ENCODE measurements around the gene IGFALS.

Gene IGFALS

DNA sequence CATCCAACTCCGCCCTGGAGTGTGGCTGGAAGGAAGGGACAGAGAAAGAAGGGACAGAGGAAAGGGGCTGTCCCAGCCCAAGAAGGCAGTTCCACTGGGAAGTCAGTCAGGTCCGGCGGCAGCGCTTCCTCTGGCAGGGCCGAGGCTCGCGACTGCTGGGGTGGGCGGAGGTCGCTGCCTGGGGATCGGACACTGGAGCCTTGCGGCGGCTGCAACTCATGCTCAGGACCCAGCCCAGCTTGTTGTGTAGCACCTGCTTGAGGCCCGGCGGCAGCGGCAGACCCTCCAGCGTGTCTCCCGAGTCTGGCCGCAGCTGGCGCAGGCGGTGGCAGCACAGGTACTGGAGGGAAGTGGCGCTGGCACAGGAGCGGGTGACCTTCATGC is 16.5 kb downstream of the IGFALS start:
- DNase-seq (ENCODE audit: low spot score), result no peak

DNA sequence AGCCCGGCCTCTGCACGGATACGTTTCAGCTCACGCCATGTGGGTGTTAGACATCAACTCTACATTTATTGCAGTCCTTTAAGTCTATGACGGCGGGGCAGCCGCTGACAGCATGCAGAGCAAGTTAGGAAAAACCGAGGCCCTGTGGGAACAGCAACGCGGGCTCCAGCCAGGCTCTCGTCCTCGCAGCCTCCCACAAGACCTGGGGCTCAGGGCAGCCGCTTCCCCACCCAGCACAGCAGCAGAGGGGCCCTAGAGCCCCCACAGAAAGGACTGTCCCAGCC is 16.9 kb downstream of the IGFALS start:
- DNase-seq (ENCODE audit: low spot score), result no peak

DNA sequence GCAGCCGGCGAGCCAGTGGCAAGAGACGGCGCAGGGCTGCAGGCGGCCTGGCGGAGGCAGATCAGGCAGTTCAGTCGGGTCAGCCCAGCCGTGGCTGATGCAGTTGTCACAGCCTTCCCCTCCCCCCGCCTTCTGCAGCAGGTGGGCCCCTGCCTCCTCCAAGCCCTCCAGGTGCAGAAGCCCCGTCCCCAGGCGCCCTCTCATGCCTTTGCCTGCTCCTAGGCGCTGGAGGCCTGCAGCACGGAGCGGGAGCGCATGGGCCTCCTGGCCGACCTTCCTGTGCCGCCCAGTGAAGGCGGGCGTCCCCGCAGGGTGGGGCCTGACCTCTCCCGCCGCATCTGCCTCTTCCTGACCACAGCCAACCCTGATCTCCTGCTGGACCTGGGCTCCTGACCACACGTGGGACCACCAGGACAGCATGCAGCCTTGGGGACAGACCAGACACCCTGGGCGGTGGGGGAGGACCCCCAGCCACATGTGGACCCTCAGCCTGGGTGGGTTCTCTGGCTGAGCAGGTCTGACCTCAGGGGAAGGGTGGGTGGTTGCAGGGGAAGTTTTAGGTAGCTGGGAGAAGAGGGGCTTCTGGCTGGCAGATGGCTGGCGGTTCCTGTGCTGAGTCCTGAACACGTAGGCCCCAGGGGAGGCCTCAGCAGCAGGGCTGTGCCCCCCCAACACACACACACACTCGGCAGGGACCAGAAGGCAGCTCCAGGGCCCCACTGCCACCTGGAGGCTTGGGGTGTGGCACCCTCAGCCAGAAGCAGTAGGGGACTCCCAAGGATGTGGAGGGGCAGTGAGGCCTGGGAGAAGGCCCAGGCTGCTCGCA is 17.4 kb downstream of the IGFALS start:
- no peak for DNase-seq (ENCODE audit: low spot score)

DNA sequence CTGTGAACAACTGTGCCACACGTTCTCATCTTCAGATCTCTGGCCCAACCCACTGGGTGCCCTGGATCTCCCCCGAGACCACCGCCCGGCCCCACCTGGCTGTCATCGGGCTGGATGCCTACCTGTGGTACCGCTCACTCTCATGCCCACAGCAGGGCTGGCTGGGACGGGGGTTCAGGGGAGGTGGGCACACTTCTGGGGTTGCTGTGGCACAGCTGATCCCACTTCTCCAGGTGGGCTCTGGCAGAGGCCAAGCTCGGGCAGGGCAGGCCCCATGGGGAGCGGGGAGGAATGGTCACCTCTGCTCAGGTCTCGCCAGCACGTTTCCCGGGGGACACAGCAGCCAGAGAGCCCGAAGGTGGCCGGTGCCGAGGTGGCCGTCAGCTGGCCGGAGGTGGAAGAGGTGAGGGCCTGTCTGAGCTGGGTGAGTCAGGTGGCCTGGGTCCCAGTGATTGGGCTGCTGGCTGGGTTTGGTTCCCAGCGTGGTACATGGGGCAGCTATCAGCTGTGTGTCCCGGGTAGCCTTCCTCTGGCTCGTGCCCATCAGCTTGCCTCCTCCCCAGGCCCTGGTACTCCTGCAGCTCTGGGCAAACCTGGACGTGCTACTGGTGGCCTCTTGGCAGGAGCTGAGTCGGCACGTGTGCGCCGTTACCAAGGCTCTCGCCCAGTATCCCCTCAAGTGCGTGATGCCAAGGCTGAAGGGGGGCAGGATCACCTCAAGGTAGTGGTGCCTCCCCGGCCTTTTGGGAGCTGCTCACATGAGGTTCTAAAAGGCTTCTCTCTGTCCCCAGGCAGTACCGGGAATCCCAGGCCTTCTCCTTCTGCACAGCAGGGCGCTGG is 18.3 kb downstream of the IGFALS start:
- DNase-seq (ENCODE audit: low spot score), result no peak

DNA sequence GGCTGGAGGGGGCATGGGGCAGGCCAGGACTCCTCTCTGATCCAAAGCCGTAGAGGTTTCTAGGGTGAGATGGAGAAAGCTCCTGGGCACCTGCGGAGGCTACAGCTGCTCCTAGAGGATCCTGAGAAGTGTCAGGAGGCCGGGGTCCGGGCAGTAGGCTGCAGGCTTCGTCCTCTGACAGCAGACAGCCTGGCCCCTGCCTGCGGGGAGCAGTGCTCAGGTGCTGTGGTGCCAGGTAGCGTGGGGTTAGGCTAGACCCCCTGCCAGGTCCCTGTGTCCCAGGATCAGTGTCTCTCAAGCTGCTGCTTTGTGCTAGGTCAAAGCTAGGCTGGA is 19.1 kb downstream of the IGFALS start:
- DNase-seq (ENCODE audit: low spot score), result no peak

DNA sequence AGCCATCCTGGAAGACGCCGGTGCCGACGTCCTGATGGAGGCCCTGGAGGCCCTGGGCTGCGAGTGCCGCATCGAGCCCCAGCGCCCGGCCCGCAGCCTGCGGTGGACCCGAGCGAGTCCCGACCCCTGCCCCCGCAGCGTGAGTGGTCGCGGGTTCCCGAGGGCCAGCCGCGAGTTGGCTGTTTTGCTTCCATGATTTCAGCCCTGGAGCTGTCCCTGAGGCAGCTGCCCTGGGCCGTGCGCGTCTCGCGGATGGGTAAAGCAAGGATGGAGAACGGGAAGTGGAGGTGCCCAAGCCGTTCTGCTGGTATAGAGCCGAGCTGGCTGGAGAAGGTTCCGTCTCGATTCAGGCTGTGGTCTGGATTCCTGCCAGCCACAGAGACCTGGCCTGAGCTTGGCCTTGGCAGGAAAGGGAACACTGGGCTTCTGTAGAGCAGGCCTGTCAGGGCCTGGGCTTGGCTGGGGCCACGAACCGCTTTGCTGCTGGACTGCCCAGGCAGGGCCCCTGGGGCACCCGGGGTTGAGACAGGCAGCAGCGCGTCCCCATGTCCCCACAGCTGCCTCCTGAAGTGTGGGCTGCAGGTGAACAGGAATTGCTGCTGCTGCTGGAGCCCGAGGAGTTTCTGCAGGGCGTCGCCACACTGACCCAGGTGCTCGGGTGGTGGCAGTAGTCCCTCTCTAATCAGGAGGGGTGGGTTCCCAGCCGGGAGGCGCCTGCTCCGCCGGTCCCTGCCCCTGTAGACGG is 19.6 kb downstream of the IGFALS start:
- DNase-seq (ENCODE audit: low spot score), result no peak

DNA sequence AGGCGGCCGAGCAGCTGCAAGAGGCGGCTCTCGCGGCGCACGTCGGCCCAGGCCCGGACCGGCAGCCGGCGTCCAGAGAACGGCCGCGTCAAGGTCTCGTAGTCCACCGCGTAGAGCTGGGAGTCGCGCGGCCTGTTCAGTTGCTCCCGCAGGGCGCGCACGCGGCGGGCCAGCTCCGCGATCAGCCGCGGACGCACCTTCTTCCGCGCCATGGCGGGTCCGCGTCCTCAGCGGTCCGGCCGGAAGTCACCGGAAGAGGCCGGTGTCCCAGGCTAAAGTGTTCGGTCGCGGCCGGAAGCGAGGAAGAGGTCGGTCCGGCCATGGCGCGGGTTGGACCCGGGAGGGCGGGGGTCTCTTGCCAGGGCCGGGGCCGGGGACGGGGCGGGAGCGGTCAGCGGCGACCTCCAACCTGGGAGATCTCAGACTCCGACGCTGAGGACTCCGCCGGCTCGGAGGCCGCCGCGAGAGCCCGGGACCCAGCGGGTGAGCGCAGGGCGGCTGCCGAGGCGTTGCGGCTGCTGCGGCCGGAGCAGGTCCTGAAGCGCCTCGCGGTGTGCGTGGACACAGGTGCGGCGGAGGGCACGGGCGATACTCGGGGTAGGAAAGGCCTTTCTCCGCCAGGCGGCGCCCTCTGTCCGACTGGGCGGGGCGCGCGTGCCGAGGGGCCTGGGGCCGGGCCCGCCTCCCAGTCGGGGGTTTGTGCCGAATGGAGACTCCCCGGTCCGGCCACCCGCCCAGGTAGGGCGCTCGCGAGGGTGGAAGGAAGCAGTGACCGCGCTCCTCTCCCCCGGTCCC is 20.4 kb downstream of the IGFALS start, which contains the start of gene MRPS34:
TSS of gene MRPS34 (minus strand) at position 227 of the 795 bp plus-strand sequence. CDS start at position 212, 15 bp downstream.
- peak; percentile 91 for DNase-seq (ENCODE audit: low spot score)

DNA sequence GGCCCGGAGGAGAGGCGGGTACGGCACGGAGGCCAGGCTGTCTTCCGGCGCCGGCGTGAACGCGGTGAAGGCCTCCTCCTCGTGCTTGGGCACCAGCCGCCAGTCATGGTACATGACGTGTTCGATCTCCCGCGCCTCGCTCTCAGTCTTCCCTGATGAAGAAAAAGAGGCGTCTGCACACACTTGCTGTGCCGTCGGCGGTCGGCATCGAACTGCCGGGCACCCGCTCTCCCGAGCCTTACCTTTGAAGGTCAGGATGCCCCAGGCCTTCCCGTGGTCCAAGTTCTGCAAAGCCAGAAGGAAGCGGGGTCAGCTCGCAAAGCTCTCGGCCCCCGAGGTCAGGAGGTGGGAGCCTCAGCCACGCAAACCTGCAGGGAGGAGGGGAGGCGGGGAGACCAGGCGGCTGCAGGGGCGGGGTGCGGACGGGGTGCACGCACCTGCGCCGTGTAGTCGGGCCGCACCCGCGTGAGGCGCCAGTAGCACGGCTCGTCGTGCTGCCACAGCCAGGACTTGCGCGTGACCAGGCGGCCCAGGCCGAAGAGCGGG is 21.1 kb downstream of the IGFALS start, which contains the start of gene EME2:
TSS of gene EME2 (plus strand) at position 449 of the 546 bp plus-strand sequence. CDS start 418 bp downstream, outside the sequence.
- DNase-seq (ENCODE audit: low spot score), result no peak

DNA sequence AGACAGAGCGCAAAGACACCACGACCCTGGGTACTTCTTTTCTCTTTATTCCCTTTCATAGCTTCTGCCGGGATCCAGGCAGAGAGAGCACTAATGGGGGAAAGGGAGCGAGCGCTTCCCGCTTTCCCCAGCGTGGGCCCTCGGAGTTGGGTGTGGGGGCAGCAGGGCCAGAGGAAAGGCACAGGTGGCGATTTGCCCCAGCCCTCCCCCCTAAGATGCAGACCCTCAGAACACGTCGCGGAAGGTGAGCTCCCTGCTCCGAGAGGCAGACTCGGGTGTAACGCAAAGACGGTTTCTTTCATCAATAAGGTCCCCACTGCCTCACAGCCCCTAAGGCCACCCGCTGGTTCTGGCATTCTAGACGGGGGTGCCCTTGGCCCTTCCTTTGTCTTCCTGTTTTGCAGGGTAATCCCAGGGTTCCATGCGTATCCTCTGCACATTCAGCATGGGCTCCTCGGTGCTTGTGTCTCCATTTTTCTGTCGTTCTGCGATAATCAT is 21.6 kb downstream of the IGFALS start:
- no peak for DNase-seq (ENCODE audit: low spot score)

DNA sequence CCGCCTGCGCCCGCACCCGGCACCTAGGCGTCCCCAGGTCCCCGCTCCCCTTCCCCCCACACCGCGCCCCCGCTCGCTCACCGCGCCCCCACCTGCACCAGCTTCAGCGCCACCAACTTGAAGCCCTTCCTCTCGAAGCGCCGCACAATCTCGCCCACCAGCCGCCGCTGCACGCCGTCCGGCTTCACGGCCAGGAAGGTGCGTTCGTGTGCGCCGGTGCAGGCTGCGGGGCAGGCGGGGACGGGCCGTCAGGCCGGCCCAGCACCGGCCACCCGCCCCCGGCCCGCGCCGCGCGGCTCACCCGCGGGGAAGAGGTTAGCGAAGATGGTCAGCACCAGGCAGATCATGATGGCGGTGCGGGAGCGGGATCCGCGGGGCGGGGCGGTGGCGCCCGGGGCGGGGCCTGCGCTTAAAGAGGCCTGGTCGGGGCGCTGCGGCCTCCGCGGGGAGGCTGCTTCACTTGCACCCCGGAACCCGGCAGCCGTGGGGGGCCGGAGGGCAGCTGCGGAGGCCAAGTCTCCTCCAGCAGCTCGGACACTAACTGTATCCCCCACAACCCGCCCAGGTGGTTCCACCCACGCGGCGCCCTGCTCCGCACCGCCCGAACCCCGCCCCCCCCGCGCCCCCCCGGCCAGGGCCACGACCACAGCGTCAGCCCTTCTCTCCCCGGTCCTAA is 22.2 kb downstream of the IGFALS start, which contains the start of gene NME3:
TSS of gene NME3 (minus strand) at position 356 of the 676 bp plus-strand sequence. CDS start at position 347, 9 bp downstream.
- peak; percentile 63 for DNase-seq (ENCODE audit: low spot score)

DNA sequence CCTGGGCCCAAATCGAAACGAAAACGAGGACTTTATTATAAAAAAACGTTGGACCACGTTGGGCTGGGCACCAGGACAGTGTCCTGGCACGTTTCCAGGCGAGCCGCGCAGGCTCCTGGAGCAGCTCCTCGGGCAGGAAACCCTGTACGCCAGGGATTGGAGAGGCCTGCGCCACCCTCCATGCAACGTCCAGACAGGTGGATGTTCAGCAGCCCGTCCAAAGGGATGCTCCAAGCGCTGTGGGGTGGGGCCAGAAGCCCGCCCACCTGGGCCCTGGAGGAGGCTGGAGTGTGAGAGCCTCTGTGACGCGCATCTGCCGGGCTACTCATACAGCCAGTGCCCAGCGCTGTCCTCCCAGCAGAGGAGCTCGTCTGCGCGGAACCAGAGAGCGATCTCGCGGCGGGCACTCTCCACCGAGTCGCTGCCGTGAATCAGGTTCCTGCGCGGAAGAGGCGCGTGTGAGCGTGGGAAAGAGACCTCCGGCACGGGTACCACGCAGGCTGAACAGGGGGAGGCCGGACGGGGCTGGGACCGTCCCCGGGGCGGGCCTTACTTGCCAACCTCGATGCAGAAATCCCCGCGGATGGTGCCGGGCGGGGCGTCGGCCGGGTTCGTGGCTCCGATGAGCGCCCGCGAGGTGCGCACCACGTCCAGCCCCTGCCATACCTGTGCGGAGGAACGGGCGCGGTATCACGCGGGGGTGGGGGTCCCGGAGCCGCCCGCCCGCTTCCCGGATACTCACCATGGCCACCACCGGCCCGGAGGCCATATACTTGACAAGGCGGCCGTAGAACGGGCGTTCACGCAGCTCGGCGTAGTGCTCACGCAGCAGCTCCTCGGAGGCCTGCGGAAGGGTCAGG is 22.9 kb downstream of the IGFALS start:
- peak; percentile 54 for DNase-seq (ENCODE audit: low spot score)

DNA sequence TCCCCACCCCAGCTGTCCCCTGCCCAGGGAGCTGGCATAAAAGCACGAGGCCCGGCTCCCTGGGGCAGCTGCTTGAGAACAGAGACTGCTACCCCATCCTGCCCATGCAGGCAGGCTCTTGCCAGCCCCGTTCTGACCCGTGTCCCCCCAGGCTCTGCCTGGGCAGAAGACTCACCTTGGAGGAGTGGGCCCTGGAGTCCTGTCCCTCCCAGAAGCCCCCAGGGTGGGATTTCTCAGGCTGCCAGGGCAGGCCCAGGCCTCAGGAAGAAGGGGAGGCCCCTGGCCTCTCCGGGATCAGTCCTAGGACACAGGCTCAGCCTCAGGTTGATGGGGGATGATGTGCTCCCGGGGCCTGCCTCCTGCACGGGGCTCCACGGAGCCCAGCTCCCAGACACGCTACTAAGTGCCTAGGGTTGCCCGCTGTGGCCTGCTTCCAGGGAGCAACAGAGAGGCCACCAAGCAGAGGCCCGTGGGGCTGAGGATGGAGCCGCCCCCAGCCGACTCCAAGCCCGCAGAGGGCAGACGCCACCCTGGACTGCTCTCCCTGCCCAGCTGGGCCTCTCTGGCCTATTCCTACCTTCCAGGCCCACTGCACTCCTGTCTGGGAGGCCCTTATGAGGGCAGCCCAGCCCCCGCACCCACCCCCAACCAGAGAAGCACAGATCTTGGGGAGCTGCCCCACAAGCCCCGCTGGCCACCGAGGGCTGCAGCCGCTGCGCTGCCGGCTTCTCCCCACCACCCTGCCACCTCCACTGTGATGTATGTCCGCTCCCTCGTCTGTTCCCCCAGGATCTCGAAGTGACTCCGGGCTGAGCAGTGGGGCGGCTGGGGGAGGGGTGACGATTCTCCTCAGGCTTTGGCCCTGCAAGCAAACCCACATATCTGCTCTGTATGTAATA is 23.9 kb downstream of the IGFALS start:
- no peak for DNase-seq (ENCODE audit: low spot score)

DNA sequence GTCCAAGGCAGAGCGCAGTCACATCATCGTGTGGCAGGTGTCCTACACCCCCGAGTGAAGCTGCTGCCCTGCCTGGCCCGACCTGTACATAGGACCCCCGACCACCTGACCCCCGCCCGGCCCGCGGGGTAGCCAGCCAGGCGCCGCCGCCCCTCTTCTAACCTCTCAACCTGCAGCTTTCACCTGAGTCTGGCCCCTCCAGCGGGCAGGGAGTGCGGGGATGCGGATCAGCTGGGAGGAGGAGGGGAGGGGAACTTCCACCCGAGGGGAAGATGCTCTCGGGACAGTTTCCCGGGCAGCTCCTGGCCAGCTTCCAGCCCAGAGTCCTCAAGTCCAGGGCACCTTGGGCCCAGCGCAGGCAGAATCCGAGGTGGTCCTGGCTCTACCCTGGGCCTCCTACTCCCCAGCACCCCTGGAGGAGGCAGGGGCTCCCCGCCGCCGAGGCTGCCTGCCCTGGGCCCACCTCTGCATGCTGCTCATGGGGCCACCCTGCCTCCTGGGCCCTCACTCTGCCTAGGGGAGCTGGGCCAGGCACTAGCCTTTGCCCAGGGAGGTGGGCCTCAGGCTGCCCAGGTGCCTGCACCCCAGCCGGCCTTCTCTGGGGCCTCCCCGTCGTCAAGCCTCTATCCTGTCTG is 24.6 kb downstream of the IGFALS start:
- DNase-seq (ENCODE audit: low spot score), result no peak

DNA sequence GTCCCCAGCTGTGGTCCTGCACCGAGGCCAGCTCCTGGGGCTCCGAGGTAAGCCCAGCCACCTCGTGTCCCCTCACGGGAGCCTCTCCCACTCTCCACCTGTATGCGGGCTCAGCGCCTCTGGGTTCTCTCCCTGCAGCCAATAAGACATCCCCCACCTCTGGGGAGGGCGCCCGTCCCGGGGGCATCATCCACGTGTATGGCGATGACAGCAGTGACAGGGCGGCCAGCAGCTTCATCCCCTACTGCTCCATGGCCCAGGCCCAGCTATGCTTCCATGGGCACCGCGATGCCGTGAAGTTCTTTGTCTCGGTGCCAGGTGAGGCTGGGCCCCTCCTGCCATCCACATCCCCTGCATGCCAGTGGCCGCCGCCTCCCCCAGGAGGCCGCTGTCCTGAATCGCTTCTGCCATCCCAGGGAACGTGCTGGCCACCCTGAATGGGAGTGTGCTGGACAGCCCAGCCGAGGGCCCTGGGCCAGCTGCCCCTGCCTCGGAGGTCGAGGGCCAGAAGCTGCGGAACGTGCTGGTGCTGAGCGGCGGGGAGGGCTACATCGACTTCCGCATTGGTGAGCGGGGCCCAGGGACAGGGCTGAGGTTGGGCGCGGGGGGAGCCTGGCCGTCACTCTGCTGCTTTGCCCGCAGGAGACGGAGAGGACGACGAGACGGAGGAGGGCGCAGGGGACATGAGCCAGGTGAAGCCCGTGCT is 25.3 kb downstream of the IGFALS start:
- DNase-seq (ENCODE audit: low spot score), result no peak

DNA sequence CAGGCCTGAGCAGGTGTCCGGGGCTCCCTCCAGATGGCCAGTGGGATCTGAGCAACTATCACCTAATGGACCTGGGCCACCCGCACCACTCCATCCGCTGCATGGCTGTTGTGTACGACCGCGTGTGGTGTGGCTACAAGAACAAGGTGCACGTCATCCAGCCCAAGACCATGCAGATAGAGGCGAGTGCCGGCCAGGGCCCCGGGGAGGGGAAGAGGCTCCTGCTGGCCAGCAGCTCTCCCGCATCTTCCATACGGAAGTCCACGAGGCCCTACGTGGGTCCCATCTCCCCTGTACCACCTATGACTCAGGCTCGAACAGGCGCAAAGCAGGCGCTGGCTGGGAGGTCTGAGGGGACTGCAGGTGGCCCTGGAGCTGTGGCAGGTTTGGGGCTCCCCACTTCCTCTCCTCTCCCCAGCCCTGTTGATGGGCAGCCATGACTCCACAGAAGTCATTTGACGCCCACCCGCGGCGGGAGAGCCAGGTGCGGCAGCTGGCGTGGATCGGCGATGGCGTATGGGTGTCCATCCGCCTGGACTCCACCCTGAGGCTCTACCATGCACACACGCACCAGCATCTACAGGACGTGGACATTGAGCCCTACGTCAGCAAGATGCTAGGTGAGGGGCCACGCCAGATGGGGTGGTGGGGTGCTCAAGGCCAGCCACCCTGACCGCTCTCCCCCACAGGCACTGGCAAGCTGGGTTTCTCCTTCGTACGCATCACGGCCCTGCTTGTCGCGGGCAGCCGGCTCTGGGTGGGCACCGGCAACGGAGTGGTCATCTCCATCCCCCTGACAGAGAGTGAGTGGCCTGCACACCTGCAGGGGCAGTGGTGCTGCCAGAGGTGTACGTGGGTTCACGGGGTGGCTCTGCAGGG is 26.1 kb downstream of the IGFALS start:
- no peak for DNase-seq (ENCODE audit: low spot score)

DNA sequence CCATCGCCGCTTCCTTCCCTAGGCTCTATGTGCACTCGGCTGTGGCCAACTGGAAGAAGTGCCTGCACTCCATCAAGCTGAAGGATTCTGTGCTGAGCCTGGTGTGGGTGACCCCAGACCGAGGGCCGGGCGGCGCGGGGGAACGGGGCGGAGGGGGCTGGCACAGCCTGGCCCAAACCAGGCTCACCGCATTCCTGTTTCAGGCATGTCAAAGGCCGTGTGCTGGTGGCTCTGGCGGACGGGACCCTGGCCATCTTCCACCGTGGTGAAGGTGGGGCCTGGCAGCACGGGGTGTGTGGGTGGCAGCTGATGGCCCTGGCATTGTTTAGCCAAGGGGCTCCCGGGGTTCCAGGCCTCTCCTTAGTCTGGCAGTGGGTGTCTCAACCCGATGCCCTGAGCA is 26.8 kb downstream of the IGFALS start:
- DNase-seq (ENCODE audit: low spot score), result no peak
